Mesendoderm (in vitro differentiated cells): Measurements from ENCODE around the gene GPR62. TPM values are rescaled to one million over a fixed set of nuclear protein-coding genes. Genes with fewer than 3 reads are reported as not detected.

Experiments used
- DNase-seq: peaks from one replicate; pipeline ENCODE4 v3.0.0; 2013
- H2AK5ac ChIP-seq: 2 replicates; pipeline ENCODE4 v1.6.1; 2013; ENCODE audit warnings: low read length, inconsistent platforms
- H2BK120ac ChIP-seq: 2 replicates; pipeline ENCODE4 v1.6.1; 2013; ENCODE audit warnings: low read depth, mild to moderate bottlenecking, low read length, moderate library complexity, mixed read lengths
- H2BK15ac ChIP-seq: replicated peaks from 2 replicates; pipeline ENCODE4 v1.6.1; 2013; ENCODE audit warnings: low read depth, mild to moderate bottlenecking, moderate library complexity
- H2BK5ac ChIP-seq: 2 replicates; pipeline ENCODE4 v1.6.1; 2013; ENCODE audit warnings: low read length, inconsistent platforms
- H3K18ac ChIP-seq: 2 replicates; pipeline ENCODE4 v1.6.1; 2013; ENCODE audit warnings: mild to moderate bottlenecking, low read length, mixed read lengths
- H3K23ac ChIP-seq: one replicate; pipeline ENCODE4 v1.6.1; 2013; ENCODE audit warnings: low read length
- H3K27ac ChIP-seq: 2 replicates; pipeline ENCODE4 v1.5.1; 2013; ENCODE audit warnings: low read depth, mild to moderate bottlenecking, inconsistent platforms, low read length, moderate library complexity
- H3K27me3 ChIP-seq: 2 replicates; pipeline ENCODE4 v1.6.1; 2013; ENCODE audit warnings: low read length, control low read depth, mild to moderate bottlenecking, inconsistent platforms; ENCODE audit not compliant: insufficient read depth, poor library complexity
- H3K36me3 ChIP-seq: 2 replicates; pipeline ENCODE4 v1.6.1; 2013; ENCODE audit warnings: low read length, inconsistent platforms; ENCODE audit not compliant: control insufficient read depth, insufficient read depth
- H3K4ac ChIP-seq: one replicate; pipeline ENCODE4 v1.6.1; 2013; ENCODE audit warnings: low read depth, mild to moderate bottlenecking, low read length, moderate library complexity
- H3K4me1 ChIP-seq: 2 replicates; pipeline ENCODE4 v1.6.1; 2013; ENCODE audit warnings: low read depth, low read length, inconsistent platforms; ENCODE audit not compliant: control insufficient read depth
- H3K4me2 ChIP-seq: 2 replicates; pipeline ENCODE4 v1.6.1; 2013; ENCODE audit warnings: low read length
- H3K4me3 ChIP-seq: 2 replicates; pipeline ENCODE4 v1.5.1; 2013; ENCODE audit warnings: mild to moderate bottlenecking, low read length
- H3K56ac ChIP-seq: one replicate; pipeline ENCODE4 v1.6.1; 2013; ENCODE audit warnings: low read length
- H3K79me1 ChIP-seq: 2 replicates; pipeline ENCODE4 v1.6.1; 2013; ENCODE audit warnings: low read length, inconsistent platforms
- H3K79me2 ChIP-seq: 2 replicates; pipeline ENCODE4 v1.6.1; 2013; ENCODE audit warnings: mild to moderate bottlenecking, low read length; ENCODE audit not compliant: control insufficient read depth, insufficient read depth
- H3K9ac ChIP-seq: 2 replicates; pipeline ENCODE4 v1.6.1; 2013; ENCODE audit warnings: low read length, inconsistent platforms
- H4K5ac ChIP-seq: one replicate; pipeline ENCODE4 v1.6.1; 2013; ENCODE audit warnings: low read length
- H4K8ac ChIP-seq: one replicate; pipeline ENCODE4 v1.6.1; 2013; ENCODE audit warnings: low read depth, mild to moderate bottlenecking, control low read depth, low read length, moderate library complexity
- WGBS: extraction: QIAGEN DNeasy Blood & Tissue Kit; methylation state at CpG from one replicate; pipeline ENCODE4 v1.1.7; 2013; ENCODE audit warnings: low lambda C conversion rate, missing lambda C conversion rate; ENCODE audit not compliant: insufficient coverage; ENCODE audit errors: extremely low coverage; 5-methylcytosine and 5-hydroxymethylcytosine counted together
- small RNA-seq: library from polyadenylated mRNA; stranded (forward); fragments of <200 nt; extraction: miRNeasy Mini kit (QIAGEN cat#:217004); gene quantifications from one replicate; pipeline ENCODE3, GENCODE V24; 2013; ENCODE audit not compliant: insufficient read depth

The GPR62 gene

GRCh38 chr3:52005571-52005986 lies 50.4 kb downstream of the GPR62 start:
- Histone ChIP-seq H3K56ac (peak overlapping the region; percentile 77), H3K4ac (no peak overlapping the region), H3K4me1 (peaks cover 5% of the 10 kb centered on the region), H2AK5ac (no peak overlapping the region), H3K27me3 (no peaks in the 10 kb centered on the region), H3K27ac (no peak overlapping the region), H3K4me3 (no peak overlapping the region), H3K79me2 (no peaks in the 10 kb centered on the region), H2BK15ac (no peak overlapping the region), H3K79me1 (no peaks in the 10 kb centered on the region), H3K36me3 (no peaks in the 10 kb centered on the region), H2BK5ac (peak overlapping the region; percentile 25), H2BK120ac (no peak overlapping the region), H3K18ac (no peak overlapping the region), H3K9ac (peak overlapping the region; percentile 43), H4K5ac (no peak overlapping the region), H3K23ac (no peak overlapping the region), H3K4me2 (peak overlapping the region; percentile 35), H4K8ac (no peak overlapping the region)
- WGBS: no CpG with 5 or more reads among the region's 15 CpGs
- peak; percentile 76 for DNase-seq

DNA sequence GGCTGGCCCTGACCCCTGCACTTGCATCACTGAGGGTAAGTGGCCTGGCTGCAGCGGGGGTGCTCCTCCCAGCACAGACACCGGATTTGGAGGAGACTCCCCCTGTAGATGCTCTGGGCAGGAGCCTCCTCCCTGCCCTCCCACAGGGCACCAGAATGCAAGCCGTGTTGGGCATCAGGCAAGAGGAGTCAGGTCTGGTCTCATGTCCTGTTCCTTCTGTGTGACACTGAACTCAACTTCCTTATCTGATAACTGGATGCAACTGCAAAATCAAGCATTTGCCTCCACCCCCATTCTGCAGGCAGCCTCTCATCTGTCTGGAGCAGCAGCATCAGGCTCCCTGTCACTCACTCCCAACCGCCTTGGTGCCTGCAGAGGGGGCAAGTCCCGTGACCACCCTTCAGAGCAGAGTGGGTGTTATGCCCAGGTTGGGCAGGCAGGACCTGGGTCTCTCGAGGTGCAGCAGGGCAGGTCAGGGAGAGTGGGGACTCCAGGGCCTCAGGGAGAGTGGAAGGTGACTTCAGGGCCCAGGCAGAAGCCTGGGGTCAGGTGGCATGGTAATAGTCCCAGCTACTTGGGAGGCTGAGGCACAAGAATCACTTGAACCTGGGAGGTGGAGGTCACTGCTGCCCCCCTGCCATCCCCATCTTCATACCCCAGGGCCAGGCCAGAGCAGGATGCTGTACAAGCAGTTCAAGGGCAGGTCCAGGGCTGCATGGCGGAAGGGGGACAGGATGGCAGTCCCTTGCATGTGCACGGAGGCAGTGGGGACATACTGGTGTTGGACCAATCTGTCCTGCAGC lies 51.0 kb downstream of the GPR62 start:
- no peak overlapping the region for H2BK120ac ChIP-seq
- H3K4me1 ChIP-seq: peaks cover 5% of the 10 kb centered on the region
- no peak overlapping the region for H3K4ac ChIP-seq
- no peak overlapping the region for H3K27ac ChIP-seq
- no CpG with 5 or more reads among the region's 8 CpGs for WGBS
- H3K36me3 ChIP-seq: no peaks in the 10 kb centered on the region
- no peak overlapping the region for H4K8ac ChIP-seq
- H3K56ac ChIP-seq: peak overlapping the region; percentile 44
- no peaks in the 10 kb centered on the region for H3K79me1 ChIP-seq
- H3K27me3 ChIP-seq: no peaks in the 10 kb centered on the region
- H3K79me2 ChIP-seq: no peaks in the 10 kb centered on the region
- no peak overlapping the region for H3K4me3 ChIP-seq
- H3K18ac ChIP-seq: no peak overlapping the region
- no peak overlapping the region for H4K5ac ChIP-seq
- H3K23ac ChIP-seq: no peak overlapping the region
- DNase-seq: no peak
- H3K4me2 ChIP-seq: peak overlapping the region; percentile 35
- H2BK15ac ChIP-seq: no peak overlapping the region
- H2BK5ac ChIP-seq: no peak overlapping the region
- H2AK5ac ChIP-seq: no peak overlapping the region
- H3K9ac ChIP-seq: peak overlapping the region; percentile 17

DNA sequence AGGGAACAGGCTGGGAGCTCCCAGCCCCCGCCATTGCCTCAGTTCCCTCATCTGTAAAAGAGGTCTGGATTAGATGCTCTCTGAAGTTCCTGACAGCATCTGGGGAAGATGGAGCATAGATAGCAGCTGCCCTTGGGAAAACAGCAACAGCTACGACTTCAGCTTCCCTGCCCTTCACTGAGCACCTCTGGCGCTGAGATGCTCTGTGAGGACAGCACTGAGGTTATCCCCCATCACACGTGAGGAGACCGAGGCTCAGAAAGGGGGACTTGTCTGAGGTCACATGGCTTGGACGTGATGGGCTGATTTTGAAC lies 51.6 kb downstream of the GPR62 start:
- Histone ChIP-seq H2BK5ac (no peak overlapping the region), H3K18ac (no peak overlapping the region), H4K5ac (no peak overlapping the region), H3K4ac (no peak overlapping the region), H3K4me3 (no peak overlapping the region), H2BK120ac (no peak overlapping the region), H3K27ac (no peak overlapping the region), H3K27me3 (no peaks in the 10 kb centered on the region), H3K23ac (no peak overlapping the region), H3K79me1 (no peaks in the 10 kb centered on the region), H2AK5ac (no peak overlapping the region), H2BK15ac (no peak overlapping the region), H3K9ac (no peak overlapping the region), H3K79me2 (no peaks in the 10 kb centered on the region), H3K4me1 (peaks cover 5% of the 10 kb centered on the region), H3K56ac (no peak overlapping the region), H3K36me3 (no peaks in the 10 kb centered on the region), H3K4me2 (no peak overlapping the region), H4K8ac (no peak overlapping the region)
- no CpG with 5 or more reads among the region's 6 CpGs for WGBS
- no peak for DNase-seq

Small RNAs within 50 kb of the gene (small RNA-seq; reads per million reads assigned to genes)
- not detected for gene AC115284.1
